Neural cell (in vitro differentiated cells): ENCODE measurements around the gene PRKACA.

Experiments
- EP300 ChIP-seq: fragments of 450-650 bp; conservative IDR thresholded peaks from 2 replicates; pipeline ENCODE4 v1.6.1; 2014; ENCODE audit warnings: antibody characterized with exemption, mild to moderate bottlenecking, moderate library complexity; ENCODE audit not compliant: poor library complexity, severe bottlenecking
- EZH2 ChIP-seq: fragments of 200-600, 300-800 bp; shearing (Covaris generic), sonication (generic); IDR thresholded peaks from 2 replicates; pipeline ENCODE4 v1.6.1; 2014; ENCODE audit warnings: antibody characterized with exemption, low read length, borderline replicate concordance, mild to moderate bottlenecking; ENCODE audit not compliant: insufficient read depth, poor library complexity, severe bottlenecking
- MXI1 ChIP-seq: fragments of 450-650 bp; conservative IDR thresholded peaks from 2 replicates; pipeline ENCODE4 v1.6.1; 2014; ENCODE audit warnings: antibody characterized with exemption, mild to moderate bottlenecking; ENCODE audit not compliant: poor library complexity, severe bottlenecking
- POLR2AphosphoS5 ChIP-seq: IDR thresholded peaks from 2 replicates; pipeline ENCODE4 v1.6.1; 2012
- RAD21 ChIP-seq: fragments of 450-650 bp; conservative IDR thresholded peaks from 2 replicates; pipeline ENCODE4 v1.6.1; 2014; ENCODE audit warnings: antibody characterized with exemption, mild to moderate bottlenecking, moderate library complexity
- SMC3 ChIP-seq: fragments of 450-650 bp; conservative IDR thresholded peaks from 2 replicates; pipeline ENCODE4 v1.6.1; 2014; ENCODE audit warnings: antibody characterized with exemption, mild to moderate bottlenecking, moderate library complexity; ENCODE audit not compliant: poor library complexity
- TAF1 ChIP-seq: IDR thresholded peaks from 2 replicates; pipeline ENCODE4 v1.6.1; 2012; ENCODE audit warnings: low read depth
- TF ChIP-seq, protein P1 (sequence below): fragments of 450-650 bp; IDR thresholded peaks from 2 replicates; pipeline ENCODE4 v1.5.1; 2014; ENCODE audit warnings: antibody characterized with exemption, mild to moderate bottlenecking, moderate library complexity; ENCODE audit not compliant: poor library complexity, severe bottlenecking
- TF ChIP-seq, protein P2 (sequence below): IDR thresholded peaks from 2 replicates; pipeline ENCODE4 v1.6.1; 2012; ENCODE audit warnings: borderline replicate concordance

GRCh38 chr19:14116525-14116917, 1.0 kb downstream of the PRKACA start:
- TF ChIP-seq, protein P1, sequence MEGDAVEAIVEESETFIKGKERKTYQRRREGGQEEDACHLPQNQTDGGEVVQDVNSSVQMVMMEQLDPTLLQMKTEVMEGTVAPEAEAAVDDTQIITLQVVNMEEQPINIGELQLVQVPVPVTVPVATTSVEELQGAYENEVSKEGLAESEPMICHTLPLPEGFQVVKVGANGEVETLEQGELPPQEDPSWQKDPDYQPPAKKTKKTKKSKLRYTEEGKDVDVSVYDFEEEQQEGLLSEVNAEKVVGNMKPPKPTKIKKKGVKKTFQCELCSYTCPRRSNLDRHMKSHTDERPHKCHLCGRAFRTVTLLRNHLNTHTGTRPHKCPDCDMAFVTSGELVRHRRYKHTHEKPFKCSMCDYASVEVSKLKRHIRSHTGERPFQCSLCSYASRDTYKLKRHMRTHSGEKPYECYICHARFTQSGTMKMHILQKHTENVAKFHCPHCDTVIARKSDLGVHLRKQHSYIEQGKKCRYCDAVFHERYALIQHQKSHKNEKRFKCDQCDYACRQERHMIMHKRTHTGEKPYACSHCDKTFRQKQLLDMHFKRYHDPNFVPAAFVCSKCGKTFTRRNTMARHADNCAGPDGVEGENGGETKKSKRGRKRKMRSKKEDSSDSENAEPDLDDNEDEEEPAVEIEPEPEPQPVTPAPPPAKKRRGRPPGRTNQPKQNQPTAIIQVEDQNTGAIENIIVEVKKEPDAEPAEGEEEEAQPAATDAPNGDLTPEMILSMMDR, result no peak
- no peak for TF ChIP-seq TAF1
- TF ChIP-seq POLR2AphosphoS5, result no peak
- no peak for TF ChIP-seq MXI1
- TF ChIP-seq EZH2, result no peak
- TF ChIP-seq, protein P2, sequence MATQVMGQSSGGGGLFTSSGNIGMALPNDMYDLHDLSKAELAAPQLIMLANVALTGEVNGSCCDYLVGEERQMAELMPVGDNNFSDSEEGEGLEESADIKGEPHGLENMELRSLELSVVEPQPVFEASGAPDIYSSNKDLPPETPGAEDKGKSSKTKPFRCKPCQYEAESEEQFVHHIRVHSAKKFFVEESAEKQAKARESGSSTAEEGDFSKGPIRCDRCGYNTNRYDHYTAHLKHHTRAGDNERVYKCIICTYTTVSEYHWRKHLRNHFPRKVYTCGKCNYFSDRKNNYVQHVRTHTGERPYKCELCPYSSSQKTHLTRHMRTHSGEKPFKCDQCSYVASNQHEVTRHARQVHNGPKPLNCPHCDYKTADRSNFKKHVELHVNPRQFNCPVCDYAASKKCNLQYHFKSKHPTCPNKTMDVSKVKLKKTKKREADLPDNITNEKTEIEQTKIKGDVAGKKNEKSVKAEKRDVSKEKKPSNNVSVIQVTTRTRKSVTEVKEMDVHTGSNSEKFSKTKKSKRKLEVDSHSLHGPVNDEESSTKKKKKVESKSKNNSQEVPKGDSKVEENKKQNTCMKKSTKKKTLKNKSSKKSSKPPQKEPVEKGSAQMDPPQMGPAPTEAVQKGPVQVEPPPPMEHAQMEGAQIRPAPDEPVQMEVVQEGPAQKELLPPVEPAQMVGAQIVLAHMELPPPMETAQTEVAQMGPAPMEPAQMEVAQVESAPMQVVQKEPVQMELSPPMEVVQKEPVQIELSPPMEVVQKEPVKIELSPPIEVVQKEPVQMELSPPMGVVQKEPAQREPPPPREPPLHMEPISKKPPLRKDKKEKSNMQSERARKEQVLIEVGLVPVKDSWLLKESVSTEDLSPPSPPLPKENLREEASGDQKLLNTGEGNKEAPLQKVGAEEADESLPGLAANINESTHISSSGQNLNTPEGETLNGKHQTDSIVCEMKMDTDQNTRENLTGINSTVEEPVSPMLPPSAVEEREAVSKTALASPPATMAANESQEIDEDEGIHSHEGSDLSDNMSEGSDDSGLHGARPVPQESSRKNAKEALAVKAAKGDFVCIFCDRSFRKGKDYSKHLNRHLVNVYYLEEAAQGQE, result no peak
- no peak for TF ChIP-seq RAD21
- TF ChIP-seq EP300, result no peak
- TF ChIP-seq SMC3, result no peak
